ENCODE measurements around the gene CMTM1.

Gene CMTM1

DNA sequence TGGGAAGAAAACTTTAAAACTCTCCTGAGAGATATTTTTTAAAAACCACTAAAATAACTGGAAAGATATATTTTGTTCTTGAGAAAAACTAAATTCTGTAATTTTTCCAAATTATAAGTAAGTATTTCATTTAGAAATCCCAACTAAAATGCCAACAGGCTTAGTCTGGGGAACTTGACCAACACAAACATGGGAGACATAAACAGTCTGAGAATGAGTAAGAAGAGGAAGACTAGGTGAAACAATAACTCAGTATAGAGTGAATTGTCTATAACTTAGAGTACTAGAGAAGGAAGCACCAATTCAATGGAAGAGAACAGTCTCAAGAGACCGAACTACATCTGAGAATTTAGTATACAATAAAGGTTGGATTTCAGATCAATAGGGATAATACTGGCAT is 2.9 kb downstream of the CMTM1 start:
- Histone ChIP-seq H3K4me3 (ENCODE audit: low read length) (no peak overlapping the region), H3K36me3 (ENCODE audit: control insufficient read depth, low read depth, low read length) (no peaks in the 10 kb centered on the region), H3K27me3 (ENCODE audit: control insufficient read depth, insufficient read depth, low read length) (no peaks in the 10 kb centered on the region), H3K27ac (ENCODE audit: low read length) (no peak overlapping the region), H3K4me1 (ENCODE audit: control insufficient read depth, low read depth, low read length) (no peaks in the 10 kb centered on the region), H3K9me3 (ENCODE audit: control insufficient read depth, low read depth, low read length) (no peaks in the 10 kb centered on the region), H3K9ac (ENCODE audit: low read length) (no peak overlapping the region)

GRCh38 chr16:66569827-66570405 is 3.7 kb downstream of the CMTM1 start:
- Histone ChIP-seq H3K27me3 (ENCODE audit: control insufficient read depth, insufficient read depth, low read length) (no peaks in the 10 kb centered on the region), H3K27ac (ENCODE audit: low read length) (no peak overlapping the region), H3K36me3 (ENCODE audit: control insufficient read depth, low read depth, low read length) (no peaks in the 10 kb centered on the region), H3K4me3 (ENCODE audit: low read length) (no peak overlapping the region), H3K4me1 (ENCODE audit: control insufficient read depth, low read depth, low read length) (no peaks in the 10 kb centered on the region), H3K9me3 (ENCODE audit: control insufficient read depth, low read depth, low read length) (no peaks in the 10 kb centered on the region), H3K9ac (ENCODE audit: low read length) (no peak overlapping the region)

DNA sequence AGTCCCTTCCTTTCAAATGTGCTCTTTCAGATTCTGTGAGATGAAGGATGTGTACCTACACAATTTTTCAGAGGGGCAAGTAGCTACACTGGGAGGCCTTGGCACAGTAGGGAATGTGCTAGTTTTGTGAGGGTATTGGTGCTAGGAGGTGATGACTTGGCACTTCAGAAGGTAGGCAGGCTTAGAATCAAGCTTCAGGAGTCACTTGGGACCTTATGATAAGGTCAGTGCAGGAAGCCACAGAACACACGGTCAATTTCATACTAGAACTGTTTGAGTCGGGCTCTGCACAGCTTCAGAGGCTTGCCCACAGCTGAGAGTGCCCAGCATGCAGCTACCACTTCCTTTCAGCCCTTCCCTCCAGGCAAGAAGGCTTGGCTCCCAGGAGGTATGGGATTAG is 6.1 kb downstream of the CMTM1 start:
- Histone ChIP-seq H3K27me3 (ENCODE audit: control insufficient read depth, insufficient read depth, low read length) (no peaks in the 10 kb centered on the region), H3K4me1 (ENCODE audit: control insufficient read depth, low read depth, low read length) (no peaks in the 10 kb centered on the region)

GRCh38 chr16:66574081-66574480 is 7.8 kb downstream of the CMTM1 start:
- no peaks in the 10 kb centered on the region for H3K36me3 ChIP-seq (ENCODE audit: control insufficient read depth, low read depth, low read length)

More for the DNA sequence above, 6.1 kb downstream of the CMTM1 start:
- Histone ChIP-seq H3K36me3 (ENCODE audit: control insufficient read depth, low read depth, low read length) (no peaks in the 10 kb centered on the region), H3K9ac (ENCODE audit: low read length) (no peak overlapping the region), H3K9me3 (ENCODE audit: control insufficient read depth, low read depth, low read length) (no peaks in the 10 kb centered on the region), H3K4me3 (ENCODE audit: low read length) (no peak overlapping the region), H3K27ac (ENCODE audit: low read length) (no peak overlapping the region)

GRCh38 chr16:66574531-66574930 is 8.3 kb downstream of the CMTM1 start:
- Histone ChIP-seq H3K9ac (ENCODE audit: low read length) (no peak overlapping the region), H3K4me3 (ENCODE audit: low read length) (no peak overlapping the region), H3K27ac (ENCODE audit: low read length) (no peak overlapping the region), H3K36me3 (ENCODE audit: control insufficient read depth, low read depth, low read length) (no peaks in the 10 kb centered on the region), H3K4me1 (ENCODE audit: control insufficient read depth, low read depth, low read length) (no peaks in the 10 kb centered on the region), H3K27me3 (ENCODE audit: control insufficient read depth, insufficient read depth, low read length) (peaks cover 5% of the 10 kb centered on the region), H3K9me3 (ENCODE audit: control insufficient read depth, low read depth, low read length) (no peaks in the 10 kb centered on the region)

More at GRCh38 chr16:66574081-66574480, 7.8 kb downstream of the CMTM1 start:
- H3K27me3 ChIP-seq (ENCODE audit: control insufficient read depth, insufficient read depth, low read length) = peaks cover 5% of the 10 kb centered on the region
- H3K9me3 ChIP-seq (ENCODE audit: control insufficient read depth, low read depth, low read length) = no peaks in the 10 kb centered on the region
- no peaks in the 10 kb centered on the region for H3K4me1 ChIP-seq (ENCODE audit: control insufficient read depth, low read depth, low read length)
- H3K4me3 ChIP-seq (ENCODE audit: low read length) = no peak overlapping the region
- no peak overlapping the region for H3K9ac ChIP-seq (ENCODE audit: low read length)
- H3K27ac ChIP-seq (ENCODE audit: low read length) = no peak overlapping the region

- no peaks in the 10 kb centered on the region for H3K36me3 ChIP-seq (ENCODE audit: control insufficient read depth, low read depth, low read length)
- no peaks in the 10 kb centered on the region for H3K4me1 ChIP-seq (ENCODE audit: control insufficient read depth, low read depth, low read length)
- H3K4me3 ChIP-seq (ENCODE audit: low read length) = no peak overlapping the region
- H3K27ac ChIP-seq (ENCODE audit: low read length) = no peak overlapping the region
- H3K27me3 ChIP-seq (ENCODE audit: control insufficient read depth, insufficient read depth, low read length) = peaks cover 5% of the 10 kb centered on the region
- no peak overlapping the region for H3K9ac ChIP-seq (ENCODE audit: low read length)
- H3K9me3 ChIP-seq (ENCODE audit: control insufficient read depth, low read depth, low read length) = no peaks in the 10 kb centered on the region
Observed at GRCh38 chr16:66575060-66575459, 8.8 kb downstream of the CMTM1 start.

GRCh38 chr16:66576296-66576695 is 10.1 kb downstream of the CMTM1 start:
- no peaks in the 10 kb centered on the region for H3K36me3 ChIP-seq (ENCODE audit: control insufficient read depth, low read depth, low read length)
- no peaks in the 10 kb centered on the region for H3K9me3 ChIP-seq (ENCODE audit: control insufficient read depth, low read depth, low read length)
- no peak overlapping the region for H3K4me3 ChIP-seq (ENCODE audit: low read length)
- H3K9ac ChIP-seq (ENCODE audit: low read length) = no peak overlapping the region
- H3K27ac ChIP-seq (ENCODE audit: low read length) = no peak overlapping the region
- H3K4me1 ChIP-seq (ENCODE audit: control insufficient read depth, low read depth, low read length) = peaks cover 12% of the 10 kb centered on the region
- H3K27me3 ChIP-seq (ENCODE audit: control insufficient read depth, insufficient read depth, low read length) = peaks cover 5% of the 10 kb centered on the region

- H3K36me3 ChIP-seq (ENCODE audit: control insufficient read depth, low read depth, low read length) = no peaks in the 10 kb centered on the region
- H3K4me1 ChIP-seq (ENCODE audit: control insufficient read depth, low read depth, low read length) = peaks cover 14% of the 10 kb centered on the region
- no peaks in the 10 kb centered on the region for H3K9me3 ChIP-seq (ENCODE audit: control insufficient read depth, low read depth, low read length)
- H3K4me3 ChIP-seq (ENCODE audit: low read length) = no peak within 1 kb of the TSS
- peaks cover 5% of the 10 kb centered on the region for H3K27me3 ChIP-seq (ENCODE audit: control insufficient read depth, insufficient read depth, low read length)
- H3K27ac ChIP-seq (ENCODE audit: low read length) = no peak within 1 kb of the TSS
- H3K9ac ChIP-seq (ENCODE audit: low read length) = no peak within 1 kb of the TSS
Observed at GRCh38 chr16:66578651-66579531, 12.7 kb downstream of the CMTM1 start, which contains the start of gene CMTM2. TSS of gene CMTM2 (plus strand) at chr16:66579463. CDS start at chr16:66579608, 145 bp downstream.

GRCh38 chr16:66580605-66581209 is 14.5 kb downstream of the CMTM1 start:
- no peak overlapping the region for H3K27ac ChIP-seq (ENCODE audit: low read length)
- H3K9ac ChIP-seq (ENCODE audit: low read length) = no peak overlapping the region
- H3K36me3 ChIP-seq (ENCODE audit: control insufficient read depth, low read depth, low read length) = no peaks in the 10 kb centered on the region
- no peak overlapping the region for H3K4me3 ChIP-seq (ENCODE audit: low read length)
- H3K27me3 ChIP-seq (ENCODE audit: control insufficient read depth, insufficient read depth, low read length) = peaks cover 5% of the 10 kb centered on the region
- peaks cover 14% of the 10 kb centered on the region for H3K4me1 ChIP-seq (ENCODE audit: control insufficient read depth, low read depth, low read length)
- H3K9me3 ChIP-seq (ENCODE audit: control insufficient read depth, low read depth, low read length) = no peaks in the 10 kb centered on the region

GRCh38 chr16:66581246-66581952 is 15.2 kb downstream of the CMTM1 start:
- no peak overlapping the region for H3K9ac ChIP-seq (ENCODE audit: low read length)
- peaks cover 14% of the 10 kb centered on the region for H3K4me1 ChIP-seq (ENCODE audit: control insufficient read depth, low read depth, low read length)
- no peak overlapping the region for H3K27ac ChIP-seq (ENCODE audit: low read length)
- H3K27me3 ChIP-seq (ENCODE audit: control insufficient read depth, insufficient read depth, low read length) = peaks cover 5% of the 10 kb centered on the region
- no peak overlapping the region for H3K4me3 ChIP-seq (ENCODE audit: low read length)
- no peaks in the 10 kb centered on the region for H3K9me3 ChIP-seq (ENCODE audit: control insufficient read depth, low read depth, low read length)
- H3K36me3 ChIP-seq (ENCODE audit: control insufficient read depth, low read depth, low read length) = no peaks in the 10 kb centered on the region

All from iPS-18a (cell line).